RKO (cell line): ENCODE results near the gene PPP6R2.
A peak's percentile ranks its signal among the peaks of the same experiment; 100 is the strongest.
"Not testable (repeated sequence)": the region's sequence is repeated elsewhere in the genome, so short reads cannot be mapped to it uniquely, and the experiment has no call there.

Source experiments
- DNase-seq: peaks from one replicate; pipeline ENCODE4 v3.0.0-alpha.2; 2016; ENCODE audit warnings: low spot score

PPP6R2 gene

DNA sequence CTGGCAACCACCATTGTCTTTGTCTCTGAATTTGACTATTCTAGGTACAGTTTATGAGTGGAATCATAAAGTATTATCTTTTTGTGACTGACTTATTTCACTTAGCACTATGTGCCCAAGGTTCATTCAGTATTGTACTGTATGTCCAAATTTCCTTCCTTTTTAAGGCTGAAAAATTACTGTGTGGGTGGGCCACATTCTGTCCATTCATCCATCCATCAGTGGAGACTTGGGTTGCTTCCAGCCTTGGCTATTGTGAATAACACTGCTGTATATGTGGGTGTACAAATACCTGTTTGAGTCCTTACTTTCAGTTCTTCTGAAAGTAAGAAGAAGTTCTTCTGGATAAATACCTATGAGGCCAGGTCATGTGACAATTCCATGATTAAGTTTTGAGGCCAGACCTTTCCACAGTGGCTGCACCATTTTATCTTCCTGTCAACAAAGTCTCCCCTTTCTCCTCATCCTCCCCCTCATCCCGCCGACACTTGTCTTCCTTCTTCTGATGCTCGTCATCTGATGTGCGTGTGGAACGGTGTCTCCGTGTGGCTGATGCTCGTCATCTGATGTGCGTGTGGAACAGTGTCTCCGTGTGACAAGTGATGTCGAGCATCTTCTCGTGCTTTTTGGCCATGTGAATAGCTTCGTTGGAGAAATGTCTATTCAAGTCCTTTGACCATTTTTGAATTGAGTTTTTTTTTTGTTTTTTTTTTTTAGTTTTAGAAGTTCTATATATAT lies 82.2 kb downstream of the PPP6R2 start:
- no peak for DNase-seq

DNA sequence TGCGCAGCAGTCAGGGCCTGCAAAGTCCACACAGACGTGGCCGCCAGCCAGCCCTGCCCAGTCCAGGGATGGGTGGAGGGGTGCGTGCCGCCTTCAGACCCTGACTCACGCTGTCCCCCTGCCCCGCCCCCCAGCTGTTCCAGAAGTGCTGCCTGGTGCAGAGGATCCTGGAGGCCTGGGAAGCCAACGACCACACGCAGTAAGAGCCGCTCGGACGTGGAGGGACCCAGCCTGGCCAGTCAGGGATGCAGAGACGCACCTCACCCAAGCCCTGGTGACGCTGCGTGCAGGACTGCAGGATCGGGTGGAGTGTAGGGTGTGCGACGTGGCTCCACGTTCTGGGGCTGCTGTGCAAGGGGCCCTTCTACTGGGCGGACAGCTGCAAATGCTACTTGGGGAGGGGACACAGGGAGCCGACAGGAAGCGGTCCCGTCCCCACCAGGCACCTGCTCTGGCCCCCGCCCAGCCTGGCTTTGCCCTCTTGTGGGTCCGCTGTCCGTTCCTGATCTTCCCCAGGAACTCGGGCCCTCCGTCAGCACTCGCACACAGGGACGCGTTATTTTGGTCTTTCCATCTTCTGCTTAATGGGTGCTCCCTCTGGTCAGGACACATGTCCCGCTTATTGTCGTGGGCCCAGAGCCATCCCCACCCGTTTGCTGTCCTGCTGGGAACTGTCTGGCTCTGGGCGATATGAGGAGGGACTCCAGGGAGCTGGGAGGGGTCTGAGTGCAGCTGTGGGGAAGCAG lies 89.2 kb downstream of the PPP6R2 start:
- no peak for DNase-seq

DNA sequence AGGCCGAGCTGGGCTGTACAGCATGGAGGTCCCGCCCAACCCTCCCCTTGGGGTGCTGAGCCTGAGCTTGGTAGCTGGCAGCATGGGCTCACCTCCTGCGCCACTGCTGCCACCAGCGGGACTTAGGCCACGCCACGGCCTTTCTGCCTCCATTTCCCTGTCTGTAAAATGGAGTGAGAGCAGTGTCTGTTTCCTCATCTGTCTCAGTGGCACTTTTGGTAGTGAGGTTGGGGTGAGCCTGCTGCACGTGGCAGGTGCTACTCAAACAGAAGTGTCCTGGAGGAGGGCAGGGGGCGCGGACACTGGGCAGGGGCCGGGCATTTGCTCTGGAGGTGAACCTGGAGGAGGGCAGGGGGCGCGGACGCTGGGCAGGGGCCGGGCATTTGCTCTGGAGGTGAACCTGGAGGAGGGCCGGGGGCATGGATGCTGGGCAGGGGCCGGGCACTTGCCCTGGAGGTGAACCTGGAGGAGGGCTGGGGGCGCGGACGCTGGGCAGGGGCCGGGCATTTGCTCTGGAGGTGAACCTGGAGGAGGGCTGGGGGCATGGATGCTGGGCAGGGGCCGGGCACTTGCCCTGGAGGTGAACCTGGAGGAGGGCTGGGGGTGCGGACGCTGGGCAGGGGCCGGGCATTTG lies 89.9 kb downstream of the PPP6R2 start:
- DNase-seq = not testable (repeated sequence)

DNA sequence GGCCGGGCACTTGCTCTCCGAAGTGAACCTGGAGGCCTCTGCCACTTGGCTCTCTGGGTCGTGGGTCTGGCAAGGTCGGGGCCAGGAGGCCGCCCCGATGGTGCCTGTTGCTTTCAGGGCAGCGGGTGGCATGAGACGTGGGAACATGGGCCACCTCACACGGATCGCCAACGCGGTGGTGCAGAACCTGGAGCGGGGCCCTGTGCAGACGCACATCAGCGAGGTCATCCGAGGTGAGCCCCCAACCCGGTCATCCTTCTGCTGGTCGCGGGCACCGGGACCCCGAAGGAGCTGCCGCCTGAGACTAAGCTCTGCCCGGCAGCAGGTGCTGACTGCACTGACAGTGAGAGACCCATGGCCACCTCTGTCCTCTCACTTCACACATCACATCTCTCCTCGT lies 91.7 kb downstream of the PPP6R2 start:
- no peak for DNase-seq

DNA sequence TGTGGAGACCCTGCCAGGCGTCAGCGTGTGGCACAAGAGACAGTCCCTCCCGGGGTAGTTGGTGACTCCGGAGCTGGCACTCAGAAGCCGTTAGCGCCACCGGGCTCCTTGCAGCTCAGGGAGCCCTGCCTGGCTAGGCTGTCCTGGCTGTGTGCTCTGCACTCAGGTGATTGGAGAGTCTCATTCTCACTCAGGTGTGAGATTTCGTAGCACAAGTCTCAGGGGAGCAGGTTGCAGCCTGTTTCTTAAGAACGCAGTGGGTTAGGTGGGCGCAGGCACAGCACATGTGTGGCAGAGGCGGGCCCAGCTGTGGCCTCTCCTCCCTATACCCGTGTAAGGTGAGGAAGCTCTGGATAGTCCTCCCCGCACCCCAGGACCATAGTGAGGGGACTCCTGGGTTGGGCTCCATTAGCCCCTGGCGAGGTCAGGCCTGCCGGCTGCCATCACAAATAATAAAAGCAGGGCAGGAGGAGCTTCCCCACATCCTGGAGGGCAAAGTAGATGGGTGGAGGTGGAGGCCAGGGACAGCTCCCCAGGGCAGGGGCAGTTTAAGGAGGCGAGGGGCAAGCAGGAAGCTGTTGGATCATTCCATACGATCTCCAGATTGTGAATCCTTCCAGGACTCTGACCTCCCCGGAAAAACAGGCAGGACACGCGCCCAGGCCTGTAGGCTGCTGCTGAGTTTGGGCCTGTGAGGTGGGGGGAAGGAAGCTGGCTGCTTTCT lies 92.3 kb downstream of the PPP6R2 start:
- no peak for DNase-seq

DNA sequence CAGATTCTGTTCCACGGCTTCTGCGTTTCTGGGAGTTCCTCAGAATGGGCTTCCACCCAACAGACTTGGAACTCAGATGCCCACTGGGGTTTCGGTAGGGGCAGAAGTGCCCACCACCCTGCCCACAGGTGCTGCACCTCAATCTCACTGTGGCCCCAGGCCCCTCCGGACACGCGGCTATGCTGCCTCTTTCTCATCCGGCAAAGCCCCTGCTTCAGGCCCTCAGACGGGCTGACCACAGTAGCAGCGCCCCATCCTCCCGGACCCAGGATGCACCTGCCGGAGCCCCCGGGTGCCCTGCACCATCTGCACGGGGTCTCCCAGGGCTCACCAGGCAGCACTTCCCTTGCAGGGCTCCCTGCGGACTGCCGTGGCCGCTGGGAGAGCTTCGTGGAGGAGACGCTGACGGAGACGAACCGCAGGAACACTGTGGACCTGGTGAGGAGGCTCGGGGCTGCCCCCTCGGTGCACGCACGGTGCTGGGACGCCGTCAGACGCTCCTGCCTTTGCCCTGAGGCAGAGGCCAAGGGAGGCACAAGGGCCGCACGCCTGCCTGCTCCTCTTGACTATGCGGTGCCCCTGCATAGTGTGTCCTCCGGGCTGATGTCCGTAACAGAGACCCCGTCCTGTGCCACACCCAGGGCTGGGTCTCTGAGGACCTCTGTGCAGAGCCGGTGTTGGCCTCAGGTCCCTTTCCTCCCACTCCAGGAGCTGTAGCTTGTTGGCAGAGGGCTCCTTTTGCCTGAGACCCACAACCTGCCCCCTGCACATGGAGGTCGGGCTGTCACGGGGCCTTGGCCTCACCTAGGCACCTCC lies 93.1 kb downstream of the PPP6R2 start:
- DNase-seq = no peak

DNA sequence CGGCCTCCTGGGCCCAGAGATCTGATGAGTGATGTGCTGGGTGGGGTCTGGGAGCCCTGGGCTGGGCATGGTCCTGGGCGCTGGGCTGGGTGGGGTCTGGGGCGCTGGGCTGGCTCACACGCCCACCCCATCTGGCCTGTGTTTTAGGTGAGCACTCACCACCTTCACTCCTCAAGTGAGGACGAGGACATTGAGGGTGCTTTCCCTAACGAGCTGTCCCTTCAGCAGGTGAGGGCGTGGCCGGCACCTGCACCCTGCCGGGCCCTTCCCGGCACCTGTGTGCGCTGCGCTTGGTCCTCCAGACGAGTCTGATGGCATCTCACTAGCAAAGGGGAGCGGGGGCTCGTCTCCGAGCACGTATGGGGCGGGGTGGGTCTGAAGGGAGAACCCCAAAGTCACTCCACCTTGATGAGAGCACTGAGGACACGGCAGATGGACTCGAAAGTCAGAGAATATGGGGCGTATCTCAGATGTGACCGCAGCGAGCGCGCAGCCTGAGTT lies 93.8 kb downstream of the PPP6R2 start:
- DNase-seq = no peak

DNA sequence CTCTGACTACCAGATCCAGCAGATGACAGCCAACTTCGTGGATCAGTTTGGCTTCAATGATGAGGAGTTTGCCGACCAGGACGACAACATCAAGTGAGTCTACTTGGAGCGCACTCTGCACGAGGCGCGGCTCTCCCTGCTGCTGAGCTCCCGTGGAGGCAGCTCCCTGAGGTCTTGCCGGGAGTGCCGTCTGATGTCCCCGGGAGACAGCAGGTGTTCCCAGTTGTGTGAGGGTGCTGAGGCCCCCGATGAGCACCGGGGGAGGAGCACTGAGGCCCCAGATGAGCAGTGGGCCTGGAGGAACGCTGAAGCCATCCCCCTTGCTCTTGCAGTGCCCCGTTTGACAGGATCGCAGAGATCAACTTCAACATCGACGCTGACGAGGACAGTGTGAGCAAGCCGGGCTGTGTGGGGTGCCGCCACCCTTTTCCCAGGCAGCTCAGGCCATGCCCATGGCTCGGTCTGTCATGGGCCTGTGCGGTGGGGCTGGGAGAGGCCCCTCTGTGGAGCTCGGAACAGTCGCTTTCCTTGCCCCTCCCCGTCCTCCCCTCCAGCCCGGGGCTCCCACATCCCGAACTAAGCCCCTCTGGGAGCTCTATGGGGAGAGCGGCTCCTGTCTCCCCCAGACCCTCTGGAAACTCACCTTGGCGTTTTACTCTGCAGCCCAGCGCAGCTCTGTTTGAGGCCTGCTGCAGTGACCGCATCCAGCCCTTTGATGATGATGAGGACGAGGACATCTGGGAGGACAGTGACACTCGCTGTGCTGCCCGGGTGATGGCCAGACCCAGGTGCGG lies 94.6 kb downstream of the PPP6R2 start:
- no peak for DNase-seq

DNA sequence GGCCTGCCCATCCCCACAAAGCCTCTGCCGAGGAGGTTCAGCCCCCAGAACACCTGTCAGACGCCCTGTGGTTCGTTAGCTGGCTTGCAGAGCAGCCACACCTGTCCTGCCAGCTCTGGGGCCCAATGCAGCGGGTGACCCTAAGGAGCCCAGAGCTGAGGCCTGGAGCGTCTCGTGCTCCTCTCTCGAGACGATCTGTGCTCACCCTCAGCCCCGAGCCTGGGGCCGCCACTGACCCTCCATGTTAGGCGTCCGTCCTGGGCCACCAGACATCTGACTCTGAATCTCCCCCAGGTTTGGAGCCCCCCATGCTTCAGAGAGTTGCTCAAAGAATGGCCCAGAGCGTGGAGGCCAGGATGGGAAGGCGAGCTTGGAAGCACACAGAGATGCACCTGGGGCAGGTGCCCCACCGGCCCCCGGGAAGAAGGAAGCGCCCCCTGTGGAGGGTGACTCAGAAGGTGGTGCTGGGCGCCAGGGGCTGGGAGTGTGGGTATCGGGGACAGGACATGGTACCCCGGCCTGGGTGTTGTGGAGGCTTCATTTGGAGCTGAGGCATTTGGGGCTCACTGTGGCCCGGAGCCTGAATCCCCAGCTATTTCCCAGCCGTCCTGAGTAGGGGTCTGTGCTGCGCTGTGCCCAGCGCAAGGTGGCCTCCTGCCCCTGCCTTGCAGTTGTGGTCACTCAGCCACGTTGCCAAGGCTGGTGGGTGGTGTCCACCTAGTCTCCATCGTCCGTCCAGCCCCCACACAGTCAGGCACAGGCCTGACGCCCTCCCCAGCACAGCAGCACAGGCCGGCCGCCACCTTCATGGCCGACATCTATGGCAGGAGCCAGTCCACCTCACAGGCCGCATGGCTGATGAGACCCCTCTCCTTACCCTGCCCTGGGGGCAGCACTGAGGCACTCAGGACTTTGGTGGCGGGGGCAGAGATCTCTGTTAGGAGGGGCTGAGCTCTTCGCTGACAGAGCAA lies 95.5 kb downstream of the PPP6R2 start:
- DNase-seq = no peak

DNA sequence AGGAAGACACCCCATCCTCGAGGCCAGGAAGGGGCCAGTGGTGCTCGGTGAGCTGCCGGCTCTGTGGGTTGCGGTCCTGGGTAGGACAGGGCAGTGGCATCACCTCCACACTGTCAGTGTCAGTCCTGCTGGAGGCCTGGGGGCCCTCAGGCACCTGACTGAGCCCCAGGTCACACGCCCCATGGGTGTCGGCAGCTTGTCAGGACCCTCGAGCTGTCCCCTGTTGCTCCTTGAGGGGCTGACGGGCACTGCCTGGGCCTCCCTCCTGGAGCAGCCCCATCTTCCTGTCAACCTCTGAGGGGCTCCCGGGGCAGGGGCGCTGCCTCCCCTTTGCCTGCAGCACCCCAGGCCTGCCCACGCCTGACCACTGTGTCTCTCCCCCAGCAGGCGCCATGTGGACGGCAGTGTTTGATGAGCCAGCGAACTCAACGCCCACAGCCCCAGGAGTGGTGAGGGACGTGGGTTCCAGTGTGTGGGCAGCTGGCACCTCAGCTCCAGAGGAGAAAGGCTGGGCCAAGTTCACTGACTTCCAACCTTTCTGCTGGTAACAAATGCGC lies 96.3 kb downstream of the PPP6R2 start:
- DNase-seq = no peak

DNA sequence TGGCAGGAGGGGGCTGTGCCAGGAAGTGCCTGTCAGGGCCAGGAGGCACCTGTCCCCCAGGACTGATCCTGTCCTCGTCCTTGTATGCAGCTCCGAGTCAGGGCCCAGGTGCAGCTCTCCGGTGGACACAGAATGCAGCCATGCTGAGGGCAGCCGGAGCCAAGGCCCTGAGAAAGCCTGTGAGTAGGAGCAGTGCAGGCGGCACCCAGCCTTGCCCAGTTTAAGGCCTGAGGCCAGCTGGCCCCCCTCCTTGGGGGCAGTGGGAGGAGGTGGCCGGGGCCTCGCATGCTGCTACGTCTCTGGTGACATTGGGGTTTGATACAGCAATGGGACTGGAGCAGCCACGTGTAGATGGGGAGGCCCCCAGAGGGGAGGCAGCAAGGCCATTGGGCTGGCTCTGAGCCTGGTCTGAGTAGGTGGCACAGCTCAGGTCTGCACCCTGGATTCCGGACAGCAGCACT lies 96.8 kb downstream of the PPP6R2 start:
- no peak for DNase-seq

DNA sequence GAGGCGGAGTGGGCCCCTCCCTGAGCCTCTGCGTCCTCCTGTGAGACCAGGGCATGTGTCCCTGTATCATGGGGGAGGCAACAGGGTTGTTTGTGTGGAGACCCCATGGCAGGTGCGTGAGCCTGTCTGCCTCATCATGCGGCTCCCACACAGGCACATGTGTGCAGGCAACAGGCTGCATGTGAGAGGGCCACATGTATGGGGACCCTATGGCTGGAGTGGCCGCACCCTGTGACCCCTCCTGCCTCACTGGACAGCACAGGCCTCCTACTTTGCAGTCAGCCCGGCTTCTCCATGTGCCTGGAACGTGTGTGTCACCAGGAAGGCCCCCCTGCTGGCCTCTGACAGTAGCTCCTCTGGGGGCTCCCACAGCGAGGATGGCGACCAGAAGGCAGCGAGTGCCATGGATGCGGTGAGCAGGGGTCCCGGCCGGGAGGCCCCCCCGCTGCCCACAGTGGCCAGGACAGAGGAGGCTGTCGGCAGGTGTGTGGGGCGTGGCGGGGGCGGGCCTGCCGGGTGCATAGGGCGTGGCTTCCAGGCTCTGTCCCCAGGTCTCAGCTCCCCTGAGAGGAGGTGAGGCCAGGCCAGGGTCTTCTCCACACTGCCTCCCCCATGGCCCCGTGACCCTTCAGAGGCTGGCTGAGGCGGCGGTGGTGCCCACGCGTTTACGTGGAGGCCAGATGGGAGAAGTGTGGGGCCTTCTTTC lies 97.6 kb downstream of the PPP6R2 start:
- DNase-seq = no peak

DNA sequence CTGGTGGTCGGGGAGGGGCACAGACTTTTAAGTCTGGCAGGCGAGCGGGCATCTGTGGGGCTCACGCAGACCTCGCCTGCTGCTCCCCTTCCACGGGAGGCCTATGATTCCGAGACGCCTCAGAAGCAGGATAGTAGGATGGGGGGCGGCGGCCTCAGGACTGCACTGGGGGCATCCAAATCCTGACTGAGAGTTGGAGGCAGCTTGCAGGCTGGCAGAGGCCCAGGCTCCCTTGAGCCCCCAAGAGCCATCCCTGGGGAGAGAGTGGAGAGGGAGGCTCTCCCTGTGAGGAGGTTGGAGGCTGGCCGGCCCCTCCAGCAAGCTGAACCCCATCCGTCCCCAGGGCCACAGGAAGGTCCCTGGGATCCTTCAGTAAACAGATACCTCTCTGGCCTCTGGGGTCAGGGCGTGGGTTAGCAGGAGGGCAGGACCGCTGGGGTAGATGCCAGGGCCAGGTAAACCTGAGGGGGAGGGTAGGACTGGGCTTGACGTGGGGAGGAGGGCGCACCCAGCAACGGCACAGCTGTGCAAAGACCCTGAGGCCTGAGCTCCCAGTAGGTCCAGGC lies 98.4 kb downstream of the PPP6R2 start:
- DNase-seq = no peak

DNA sequence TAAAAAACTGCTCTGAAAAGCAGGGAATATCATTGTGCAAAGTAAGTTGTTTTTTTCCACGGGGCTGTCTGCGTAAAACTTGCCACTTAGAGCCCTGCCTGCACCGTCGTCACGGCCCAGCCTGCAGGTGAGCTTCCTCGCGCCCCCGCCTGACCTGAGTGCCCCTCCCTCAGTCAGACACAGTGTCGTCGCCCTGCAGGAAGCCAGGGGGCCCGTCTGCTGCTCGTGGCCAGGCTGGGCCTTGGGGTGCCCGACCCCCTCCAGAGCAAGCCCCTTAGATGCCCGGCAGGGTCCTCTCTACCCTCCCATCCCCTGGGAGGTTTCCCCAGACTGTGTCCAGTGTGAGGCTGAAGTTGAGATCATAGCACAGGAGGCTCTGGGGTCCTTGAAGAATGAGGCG lies 100.1 kb downstream of the PPP6R2 start:
- DNase-seq = no peak

DNA sequence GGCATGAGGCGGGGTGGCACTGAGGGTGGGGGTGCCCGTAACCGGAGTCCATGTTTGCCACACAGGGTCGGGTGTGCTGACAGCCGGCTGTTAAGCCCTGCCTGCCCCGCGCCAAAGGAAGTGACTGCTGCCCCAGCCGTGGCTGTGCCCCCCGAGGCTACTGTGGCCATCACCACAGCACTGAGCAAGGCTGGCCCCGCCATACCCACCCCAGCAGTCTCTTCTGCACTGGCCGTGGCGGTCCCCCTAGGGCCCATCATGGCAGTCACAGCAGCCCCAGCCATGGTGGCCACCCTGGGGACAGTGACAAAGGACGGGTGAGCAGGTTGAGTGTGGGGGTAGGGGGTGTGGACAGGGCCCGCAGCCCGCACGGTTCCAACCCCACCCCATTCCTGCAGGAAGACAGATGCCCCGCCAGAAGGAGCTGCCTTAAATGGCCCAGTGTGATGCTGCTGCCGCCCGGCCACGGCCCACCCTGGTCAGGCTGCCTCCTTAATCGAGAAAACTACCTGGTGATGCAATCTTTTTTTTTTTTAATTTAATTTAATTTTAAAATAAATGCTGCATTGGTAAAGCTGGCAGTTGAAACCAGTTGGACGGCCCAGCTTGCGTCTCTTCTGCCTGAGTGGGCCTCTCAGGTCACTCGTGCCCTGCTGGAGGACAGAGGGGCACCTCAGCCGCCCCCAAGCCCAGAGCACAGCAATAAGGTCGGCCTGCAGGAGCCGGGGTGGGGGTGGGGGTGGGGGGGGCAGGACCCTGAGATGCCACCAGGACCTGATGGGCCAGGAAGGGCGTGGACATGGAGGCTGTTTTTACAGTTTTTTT lies 100.9 kb downstream of the PPP6R2 start:
- no peak for DNase-seq

DNA sequence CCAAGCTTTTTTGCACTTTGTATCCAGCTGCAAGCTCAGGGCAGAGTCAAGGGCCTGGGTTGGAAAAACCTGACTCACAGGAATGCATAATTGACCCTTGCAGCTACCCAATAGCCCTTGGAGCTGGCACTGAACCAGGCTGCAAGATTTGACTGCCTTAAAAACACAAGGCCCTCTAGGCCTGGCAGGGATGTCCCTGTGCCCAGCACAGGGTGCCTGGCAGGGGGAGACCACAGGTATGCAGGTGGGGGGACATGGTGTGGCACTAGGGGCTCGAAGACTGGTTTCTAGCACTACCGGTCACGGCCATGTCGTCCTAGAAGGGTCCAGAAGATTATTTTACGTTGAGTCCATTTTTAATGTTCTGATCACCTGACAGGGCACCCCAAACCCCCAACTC lies 101.5 kb downstream of the PPP6R2 start:
- DNase-seq = peak; percentile 67
